Mucosa of stomach (tissue), 1 donor: ENCODE results near the gene CCDC142.
A peak's percentile ranks its signal among the peaks of the same experiment; 100 is the strongest.
"Not testable (repeated sequence)": the region's sequence is repeated elsewhere in the genome, so short reads cannot be mapped to it uniquely, and the experiment has no call there.

Experiments
- H3K27me3 ChIP-seq: one replicate; pipeline ENCODE4 v1.7.0; 2013; ENCODE audit warnings: mild to moderate bottlenecking, low read length; ENCODE audit not compliant: control insufficient read depth, insufficient read depth
- H3K36me3 ChIP-seq: one replicate; pipeline ENCODE4 v1.7.0; 2013; ENCODE audit warnings: low read length; ENCODE audit not compliant: control insufficient read depth, insufficient read depth
- H3K4me1 ChIP-seq: one replicate; pipeline ENCODE4 v1.7.0; 2013; ENCODE audit warnings: mild to moderate bottlenecking, low read length; ENCODE audit not compliant: control insufficient read depth, insufficient read depth
- H3K4me3 ChIP-seq: one replicate; pipeline ENCODE4 v1.7.0; 2013; ENCODE audit warnings: low read length
- H3K9ac ChIP-seq: one replicate; pipeline ENCODE4 v1.7.0; 2013; ENCODE audit warnings: mild to moderate bottlenecking, low read length, moderate library complexity
- H3K9me3 ChIP-seq: one replicate; pipeline ENCODE4 v1.7.0; 2013; ENCODE audit warnings: mild to moderate bottlenecking, low read length, moderate library complexity; ENCODE audit not compliant: control insufficient read depth
- donor health status: Pancreatic carcinoma.

The CCDC142 gene

DNA sequence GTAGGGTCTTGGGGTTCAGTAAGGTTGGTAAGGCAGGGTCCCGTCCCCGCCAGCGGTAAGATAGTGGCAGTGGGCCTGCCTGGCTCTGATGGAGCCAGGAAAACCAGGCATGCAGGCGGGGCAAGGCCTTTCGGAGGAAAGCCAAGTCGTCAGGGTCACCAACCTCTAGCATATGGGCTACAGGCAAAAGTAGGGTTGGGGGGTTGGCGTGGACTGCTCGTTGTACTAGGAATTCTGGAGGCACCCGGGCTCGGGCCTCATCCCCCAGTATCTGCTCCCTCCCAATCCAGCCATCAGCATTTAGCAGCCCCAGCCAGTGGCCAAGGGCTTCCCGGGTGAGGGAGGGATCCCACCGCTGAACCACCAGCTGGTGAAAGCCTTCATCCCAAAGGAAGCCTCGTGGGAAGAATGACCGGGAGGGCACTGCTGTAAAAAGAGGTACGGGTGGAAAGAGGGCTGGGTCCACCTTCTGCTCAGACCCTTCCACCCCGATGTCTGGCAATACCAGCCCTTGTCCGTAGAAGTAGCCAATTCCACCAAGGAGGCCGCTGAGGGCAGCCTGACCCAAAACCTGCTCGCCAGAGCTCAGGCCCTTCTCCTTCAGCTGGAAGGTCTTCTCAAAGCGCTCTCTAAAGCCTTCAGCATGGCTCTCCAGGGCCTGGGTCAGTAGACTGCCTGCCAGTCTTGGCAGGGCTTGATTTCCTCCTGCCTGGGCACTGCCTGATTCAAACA is 20.6 kb downstream of the CCDC142 start:
- H3K9me3 ChIP-seq, result no peaks in the 10 kb centered on the region
- no peak overlapping the region for H3K4me3 ChIP-seq
- no peaks in the 10 kb centered on the region for H3K27me3 ChIP-seq
- H3K4me1 ChIP-seq, result peaks cover 25% of the 10 kb centered on the region
- no peaks in the 10 kb centered on the region for H3K36me3 ChIP-seq
- H3K9ac ChIP-seq, result no peak overlapping the region

DNA sequence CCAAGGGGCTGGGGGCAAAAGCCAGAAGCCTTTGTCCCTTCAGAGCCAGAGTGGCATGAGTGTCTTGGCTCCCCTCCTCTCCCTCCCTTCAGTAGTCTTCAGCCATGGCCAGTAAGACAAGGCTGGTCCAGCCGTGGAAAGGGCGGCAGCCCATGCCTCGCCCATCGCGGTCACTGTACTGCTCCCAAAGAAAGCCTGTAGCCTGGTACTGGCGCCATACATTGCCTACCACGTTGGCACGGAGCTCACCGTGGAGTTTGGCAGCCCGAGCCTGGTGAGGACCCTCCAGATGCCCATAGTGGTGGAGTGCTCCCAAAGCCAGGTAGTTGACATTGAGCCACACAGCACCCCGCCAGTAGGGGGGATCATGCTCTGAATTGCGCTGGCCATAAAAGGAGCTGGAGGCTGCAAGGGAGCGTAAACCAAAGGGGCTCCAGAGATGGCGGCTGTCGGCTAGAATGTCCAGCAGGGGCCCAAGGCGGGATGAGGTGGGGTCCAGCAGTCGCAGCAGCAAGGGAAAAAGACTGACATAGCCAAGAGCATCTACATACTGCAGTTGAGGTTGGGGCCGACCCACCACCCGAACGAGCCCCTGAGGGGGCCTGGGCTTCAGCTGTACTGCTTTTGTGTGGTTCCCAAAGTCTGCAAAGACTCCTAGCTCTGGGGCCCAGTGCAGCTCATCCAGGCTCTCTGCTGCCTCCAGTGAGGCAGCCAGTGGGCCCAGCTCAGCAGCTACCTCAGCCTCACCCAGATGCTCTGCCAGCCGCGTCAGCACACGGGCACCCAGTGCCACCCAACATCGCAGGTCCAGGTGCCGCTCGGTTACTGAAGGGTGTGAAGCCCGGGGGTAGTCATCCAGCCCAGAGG is 21.4 kb downstream of the CCDC142 start:
- Histone ChIP-seq H3K27me3 (no peaks in the 10 kb centered on the region), H3K36me3 (no peaks in the 10 kb centered on the region), H3K9ac (no peak overlapping the region), H3K4me3 (no peak overlapping the region), H3K4me1 (peaks cover 32% of the 10 kb centered on the region), H3K9me3 (no peaks in the 10 kb centered on the region)

DNA sequence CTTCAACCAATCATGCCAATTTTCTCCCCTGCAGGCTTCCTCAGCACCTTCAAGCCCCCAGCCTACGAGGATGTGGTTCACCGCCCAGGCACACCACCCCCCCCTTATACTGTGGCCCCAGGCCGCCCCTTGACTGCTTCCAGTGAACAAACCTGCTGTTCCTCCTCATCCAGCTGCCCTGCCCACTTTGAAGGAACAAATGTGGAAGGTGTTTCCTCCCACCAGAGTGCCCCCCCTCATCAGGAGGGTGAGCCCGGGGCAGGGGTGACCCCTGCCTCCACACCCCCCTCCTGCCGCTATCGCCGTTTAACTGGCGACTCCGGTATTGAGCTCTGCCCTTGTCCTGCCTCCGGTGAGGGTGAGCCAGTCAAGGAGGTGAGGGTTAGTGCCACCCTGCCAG is 22.6 kb downstream of the CCDC142 start:
- not testable (repeated sequence) for H3K4me3 ChIP-seq, H3K27me3 ChIP-seq, H3K9me3 ChIP-seq, H3K9ac ChIP-seq, H3K36me3 ChIP-seq
- peaks cover 41% of the 10 kb centered on the region for H3K4me1 ChIP-seq

DNA sequence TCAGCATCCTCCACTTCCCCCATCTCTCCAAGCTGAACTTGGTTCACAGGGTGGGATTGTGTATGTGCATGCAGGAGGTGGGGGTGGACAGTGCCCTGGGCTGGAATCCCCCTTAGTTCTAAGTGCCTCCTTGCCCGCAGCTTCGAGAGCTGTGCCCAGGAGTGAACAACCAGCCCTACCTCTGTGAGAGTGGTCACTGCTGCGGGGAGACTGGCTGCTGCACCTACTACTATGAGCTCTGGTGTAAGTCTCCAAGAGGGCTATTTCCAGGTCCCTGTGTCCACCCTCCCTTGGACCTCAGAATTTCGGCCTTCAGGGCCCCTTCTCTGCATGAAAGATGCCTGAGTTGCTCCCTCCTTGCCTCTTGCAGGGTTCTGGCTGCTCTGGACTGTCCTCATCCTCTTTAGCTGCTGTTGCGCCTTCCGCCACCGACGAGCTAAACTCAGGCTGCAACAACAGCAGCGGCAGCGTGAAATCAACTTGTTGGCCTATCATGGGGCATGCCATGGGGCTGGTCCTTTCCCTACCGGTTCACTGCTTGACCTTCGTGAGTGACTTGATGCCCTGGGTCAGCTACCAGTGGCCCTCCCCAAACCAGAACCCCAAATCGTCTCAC is 23.2 kb downstream of the CCDC142 start:
- H3K4me3 ChIP-seq, H3K36me3 ChIP-seq, H3K27me3 ChIP-seq, H3K9me3 ChIP-seq, H3K9ac ChIP-seq: not testable (repeated sequence)
- H3K4me1 ChIP-seq, result peaks cover 41% of the 10 kb centered on the region

DNA sequence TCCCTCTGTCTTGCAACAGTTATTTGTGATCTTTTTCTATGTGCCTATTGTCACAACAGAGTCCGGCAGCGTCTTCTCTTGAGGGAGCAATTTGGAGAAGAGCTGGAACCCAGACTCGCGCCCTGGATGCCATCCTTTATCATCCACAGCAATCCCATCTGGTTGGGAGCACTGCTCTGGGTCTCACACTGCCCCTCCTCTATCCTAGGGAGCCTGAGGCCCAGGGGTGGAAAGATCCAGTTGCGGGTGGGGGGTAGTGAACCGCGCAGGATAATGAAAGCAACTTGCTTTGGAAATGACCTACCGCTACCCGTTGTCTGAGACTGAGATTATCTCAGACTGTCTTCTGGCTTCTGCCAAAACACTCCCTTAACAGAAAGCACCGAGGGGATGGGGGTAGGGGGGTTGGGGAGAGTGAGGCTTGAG is 23.8 kb downstream of the CCDC142 start:
- no peaks in the 10 kb centered on the region for H3K9me3 ChIP-seq
- H3K4me3 ChIP-seq, result peak overlapping the region; percentile 44
- no peaks in the 10 kb centered on the region for H3K27me3 ChIP-seq
- peak overlapping the region; percentile 81 for H3K9ac ChIP-seq
- H3K4me1 ChIP-seq, result peaks cover 35% of the 10 kb centered on the region
- no peaks in the 10 kb centered on the region for H3K36me3 ChIP-seq

DNA sequence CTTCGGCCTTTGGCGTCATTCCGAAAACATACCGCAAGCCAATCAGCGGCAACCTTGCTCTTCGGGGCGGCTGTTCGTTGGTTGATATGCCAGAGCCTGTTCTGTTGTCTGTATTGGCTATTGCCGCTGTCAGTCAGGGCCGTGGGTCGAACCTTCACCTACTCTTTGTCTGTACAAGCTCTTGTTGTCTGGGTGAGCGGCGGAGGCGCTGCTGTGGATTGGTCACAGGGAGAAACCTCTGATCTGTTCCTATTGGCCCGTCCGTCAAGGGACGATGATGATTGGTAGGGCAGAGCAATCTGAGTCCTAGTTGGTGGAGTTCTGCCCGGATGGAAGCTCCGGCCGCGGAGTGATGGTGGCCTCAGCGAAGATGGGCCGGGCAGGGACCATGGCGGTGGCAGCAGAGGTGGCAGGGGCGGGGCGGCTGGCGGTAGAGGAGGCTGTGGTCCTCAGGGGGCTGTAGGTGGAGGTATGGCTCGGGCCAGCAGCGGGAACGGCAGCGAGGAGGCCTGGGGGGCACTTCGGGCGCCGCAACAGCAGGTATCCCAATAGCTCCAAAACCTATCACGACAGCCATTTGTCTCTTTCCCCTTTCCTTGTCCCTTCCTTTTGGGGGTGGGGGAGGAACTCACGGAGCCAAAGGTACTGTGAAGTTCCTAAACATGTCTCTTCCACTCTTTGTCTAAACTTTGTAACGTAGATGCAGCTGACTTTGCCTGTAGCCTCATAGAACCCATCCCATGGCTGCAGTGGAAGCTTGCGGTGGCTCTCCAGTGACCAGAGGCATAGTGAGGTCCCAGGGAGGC is 24.5 kb downstream of the CCDC142 start, which contains the start of gene WBP1:
Gene WBP1 (plus strand): TSS at position 307 of the 806 bp plus-strand sequence. CDS start 165 bp downstream, at position 472.
- H3K9ac ChIP-seq, result peak within 1 kb of the TSS; percentile 92
- H3K4me3 ChIP-seq, result peak within 1 kb of the TSS; percentile 86
- no peaks in the 10 kb centered on the region for H3K27me3 ChIP-seq
- peaks cover 34% of the 10 kb centered on the region for H3K4me1 ChIP-seq
- H3K9me3 ChIP-seq, result no peaks in the 10 kb centered on the region
- H3K36me3 ChIP-seq, result no peaks in the 10 kb centered on the region

DNA sequence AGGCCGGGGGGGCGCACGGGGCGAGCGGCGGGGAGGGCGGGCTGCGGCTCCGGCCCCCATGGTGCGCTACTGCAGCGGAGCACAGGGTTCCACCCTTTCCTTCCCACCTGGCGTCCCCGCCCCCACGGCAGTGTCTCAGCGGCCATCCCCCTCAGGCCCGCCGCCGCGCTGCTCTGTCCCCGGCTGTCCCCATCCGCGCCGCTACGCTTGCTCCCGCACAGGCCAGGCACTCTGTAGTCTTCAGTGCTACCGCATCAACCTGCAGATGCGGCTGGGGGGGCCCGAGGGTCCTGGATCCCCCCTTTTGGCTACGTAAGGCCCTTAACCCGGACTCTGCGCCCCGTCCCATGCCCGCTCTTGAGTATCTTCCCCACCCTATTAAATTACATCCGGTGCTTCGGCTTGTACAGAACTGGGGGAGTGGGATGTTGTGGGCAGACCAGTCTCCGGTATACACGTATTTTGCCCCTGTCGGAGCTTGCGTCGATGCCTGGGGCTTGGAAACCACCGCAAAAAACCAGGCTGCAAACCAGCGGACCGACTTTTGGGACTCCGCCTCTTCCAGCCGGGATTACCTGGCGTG is 25.2 kb downstream of the CCDC142 start:
- peak overlapping the region; percentile 86 for H3K4me3 ChIP-seq
- peaks cover 27% of the 10 kb centered on the region for H3K4me1 ChIP-seq
- H3K36me3 ChIP-seq, result no peaks in the 10 kb centered on the region
- H3K27me3 ChIP-seq, result no peaks in the 10 kb centered on the region
- peak overlapping the region; percentile 92 for H3K9ac ChIP-seq
- H3K9me3 ChIP-seq, result no peaks in the 10 kb centered on the region

DNA sequence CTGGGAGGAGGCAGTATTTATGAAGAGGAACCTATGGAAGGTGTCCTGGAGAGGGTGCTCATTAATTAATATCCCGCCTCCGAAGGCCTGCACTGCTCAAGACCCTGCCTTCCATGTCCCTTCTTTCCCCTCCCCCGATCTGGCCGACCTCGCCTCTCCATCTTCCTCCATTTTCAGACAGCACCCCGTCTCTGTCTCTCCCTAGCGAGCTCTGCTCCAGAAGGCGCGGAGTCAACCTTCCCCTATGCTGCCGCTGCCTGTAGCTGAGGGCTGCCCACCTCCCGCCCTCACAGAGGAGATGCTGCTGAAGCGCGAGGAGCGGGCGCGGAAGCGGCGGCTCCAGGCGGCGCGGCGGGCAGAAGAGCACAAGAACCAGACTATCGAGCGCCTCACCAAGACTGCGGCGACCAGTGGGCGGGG is 25.7 kb downstream of the CCDC142 start:
- Histone ChIP-seq H3K9ac (peak overlapping the region; percentile 92), H3K4me1 (peaks cover 27% of the 10 kb centered on the region), H3K9me3 (no peaks in the 10 kb centered on the region), H3K27me3 (no peaks in the 10 kb centered on the region), H3K4me3 (peak overlapping the region; percentile 2), H3K36me3 (no peaks in the 10 kb centered on the region)

DNA sequence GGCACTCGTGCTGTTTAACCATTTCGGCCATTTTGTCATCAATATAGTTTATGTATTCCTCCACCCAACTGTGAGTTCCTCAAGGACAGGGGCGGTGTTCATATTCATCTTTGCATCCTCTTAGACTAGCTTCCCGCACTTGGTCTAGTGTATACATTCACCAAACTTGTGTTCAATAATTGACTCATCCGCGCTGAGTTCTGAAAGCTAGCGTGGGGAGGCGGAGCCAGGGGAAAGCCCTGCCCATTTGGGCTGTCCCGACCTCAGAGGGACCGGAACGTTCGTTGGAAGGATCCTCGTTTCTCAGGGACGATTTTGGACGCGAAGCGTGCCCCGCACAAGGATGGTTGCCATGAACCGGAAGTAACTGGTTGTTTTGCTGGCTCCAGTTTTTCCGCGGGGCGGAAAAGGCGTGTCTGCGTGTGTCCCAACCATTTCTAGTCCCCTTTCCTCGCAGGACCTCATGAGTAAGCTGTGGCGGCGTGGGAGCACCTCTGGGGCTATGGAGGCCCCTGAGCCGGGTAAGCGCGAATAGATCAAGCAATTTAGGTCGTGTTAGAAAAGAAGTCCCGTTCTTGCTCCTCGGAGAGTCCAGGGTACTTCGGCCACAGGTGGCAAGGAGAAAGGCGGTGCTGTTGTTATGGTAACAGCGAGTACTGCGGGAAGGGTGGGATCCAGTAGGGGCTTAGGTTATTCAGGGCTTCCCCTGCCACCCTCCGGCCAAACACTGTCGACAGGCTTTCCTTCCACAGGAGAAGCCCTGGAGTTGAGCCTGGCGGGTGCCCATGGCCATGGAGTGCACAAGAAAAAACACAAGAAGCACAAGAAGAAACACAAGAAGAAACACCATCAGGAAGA is 27.9 kb downstream of the CCDC142 start, which contains the start of gene INO80B:
Gene INO80B (plus strand): TSS at position 434 of the 858 bp plus-strand sequence. CDS start 30 bp downstream, at position 464.
- Histone ChIP-seq H3K4me3 (peak within 1 kb of the TSS; percentile 77), H3K36me3 (no peaks in the 10 kb centered on the region), H3K27me3 (no peaks in the 10 kb centered on the region), H3K9me3 (no peaks in the 10 kb centered on the region), H3K9ac (peak within 1 kb of the TSS; percentile 74), H3K4me1 (peaks cover 27% of the 10 kb centered on the region)

DNA sequence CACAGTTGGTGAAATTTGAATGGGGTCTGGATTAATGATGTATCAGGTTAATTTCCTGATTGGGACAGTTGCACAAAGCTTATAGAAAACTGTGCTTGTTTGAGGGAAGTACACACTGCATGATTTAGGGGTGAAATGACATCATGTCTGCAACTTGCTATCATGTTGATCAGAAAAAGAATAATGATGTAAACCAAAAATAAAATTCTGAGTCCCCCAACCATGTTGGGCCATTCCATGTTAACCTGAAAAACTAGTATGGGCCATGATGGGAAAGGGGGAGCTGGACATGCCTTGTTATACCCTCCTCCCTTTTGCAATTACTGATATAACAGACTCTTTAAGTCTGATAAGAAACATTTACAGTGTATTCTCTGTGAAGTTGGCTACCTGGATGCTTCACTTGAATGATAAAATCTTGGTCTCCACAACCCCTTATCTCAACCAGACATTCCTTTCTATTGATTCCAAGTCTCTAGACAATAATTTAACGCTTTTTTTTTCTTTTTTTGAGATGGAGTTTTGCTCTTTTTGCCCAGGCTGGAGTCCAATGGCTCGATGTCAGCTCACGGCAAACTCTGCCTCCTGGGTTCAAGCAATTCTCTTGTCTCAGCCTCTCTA is 32.1 kb downstream of the CCDC142 start:
- Histone ChIP-seq H3K4me1 (peaks cover 5% of the 10 kb centered on the region), H3K9me3 (no peaks in the 10 kb centered on the region), H3K36me3 (no peaks in the 10 kb centered on the region)

More for the DNA sequence above, 32.1 kb downstream of the CCDC142 start:
- Histone ChIP-seq H3K4me3 (no peak overlapping the region), H3K9ac (no peak overlapping the region), H3K27me3 (no peaks in the 10 kb centered on the region)
